Progenitor cell of endocrine pancreas (in vitro differentiated cells): Measurements from ENCODE around the gene ZNF281. TPM values are rescaled to one million over a fixed set of nuclear protein-coding genes. Genes with fewer than 3 reads are reported as not detected.

Source experiments
- DNase-seq: peaks from one replicate; pipeline ENCODE4 v3.0.0; 2021; ENCODE audit warnings: low spot score; ENCODE audit not compliant: unreplicated experiment
- H3K27ac Mint-ChIP-seq: 2 replicates; pipeline ENCODE4 v1.8.0; 2021; ENCODE audit warnings: mild to moderate bottlenecking, moderate library complexity, mixed read lengths
- H3K27me3 Mint-ChIP-seq: 2 replicates; pipeline ENCODE4 v1.8.0; 2021; ENCODE audit warnings: mixed read lengths
- H3K36me3 Mint-ChIP-seq: 2 replicates; pipeline ENCODE4 v1.8.0; 2022; ENCODE audit warnings: mixed read lengths; ENCODE audit not compliant: insufficient read depth
- H3K4me1 Mint-ChIP-seq: 2 replicates; pipeline ENCODE4 v1.8.0; 2021; ENCODE audit warnings: low read depth, mixed read lengths
- H3K4me3 Mint-ChIP-seq: 2 replicates; pipeline ENCODE4 v1.8.0; 2021; ENCODE audit warnings: low read depth, mild to moderate bottlenecking, moderate library complexity, mixed read lengths
- H3K9me3 Mint-ChIP-seq: 2 replicates; pipeline ENCODE4 v1.8.0; 2021; ENCODE audit warnings: low read depth, mixed read lengths
- total RNA-seq: library from RNA; stranded (reverse); gene quantifications from 2 replicates; pipeline ENCODE4 v1.2.1, GENCODE V29; 2021
- TF ChIP-seq, protein P1 (sequence below): fragments of 200-600 bp; sonication (generic); IDR thresholded peaks from one replicate; pipeline ENCODE4 v1.5.0; 2021; ENCODE audit warnings: antibody characterized with exemption, mild to moderate bottlenecking; ENCODE audit not compliant: unreplicated experiment

ZNF281 gene
- total RNA-seq, 1 donor from 2014 or later: 34.2 TPM

DNA sequence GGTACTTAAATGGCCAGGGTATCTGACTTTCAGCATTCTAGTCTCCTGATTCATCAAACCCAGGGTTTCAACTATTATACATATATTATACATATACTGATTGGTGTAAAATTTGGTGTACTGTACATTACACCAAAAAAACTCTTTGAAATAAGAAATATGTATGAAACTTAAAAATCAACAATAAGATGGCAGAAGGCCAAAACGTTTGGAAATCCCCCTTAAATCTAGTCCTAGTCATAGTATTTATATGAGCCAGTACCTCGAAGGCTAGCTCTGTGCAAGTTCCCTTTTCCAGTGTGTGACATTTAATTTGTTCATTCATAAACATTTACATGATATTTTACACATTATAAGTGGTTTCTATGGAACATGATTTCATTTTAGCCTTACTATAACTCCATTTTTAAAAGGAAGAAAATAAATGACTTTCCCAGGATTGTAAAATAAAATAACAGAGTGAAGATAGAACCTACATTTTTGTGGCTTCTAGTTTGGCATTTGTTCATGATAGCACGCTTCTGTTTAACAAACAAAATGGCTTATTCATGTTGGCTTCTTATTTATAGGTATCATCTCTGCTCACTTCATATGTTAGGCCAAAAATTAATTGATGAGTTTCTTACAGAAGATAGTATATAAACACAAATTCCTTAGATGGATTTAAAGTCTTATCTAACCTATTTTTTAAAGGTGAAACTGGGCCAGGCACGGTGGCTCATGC, 18.8 kb upstream of the ZNF281 start:
- Mint-ChIP-seq H3K36me3 (no peaks in the 10 kb centered on the region), H3K27me3 (no peaks in the 10 kb centered on the region), H3K9me3 (peaks cover 5% of the 10 kb centered on the region), H3K27ac (no peak overlapping the region), H3K4me3 (no peak overlapping the region), H3K4me1 (no peaks in the 10 kb centered on the region)
- DNase-seq: no peak
- TF ChIP-seq, protein P1, sequence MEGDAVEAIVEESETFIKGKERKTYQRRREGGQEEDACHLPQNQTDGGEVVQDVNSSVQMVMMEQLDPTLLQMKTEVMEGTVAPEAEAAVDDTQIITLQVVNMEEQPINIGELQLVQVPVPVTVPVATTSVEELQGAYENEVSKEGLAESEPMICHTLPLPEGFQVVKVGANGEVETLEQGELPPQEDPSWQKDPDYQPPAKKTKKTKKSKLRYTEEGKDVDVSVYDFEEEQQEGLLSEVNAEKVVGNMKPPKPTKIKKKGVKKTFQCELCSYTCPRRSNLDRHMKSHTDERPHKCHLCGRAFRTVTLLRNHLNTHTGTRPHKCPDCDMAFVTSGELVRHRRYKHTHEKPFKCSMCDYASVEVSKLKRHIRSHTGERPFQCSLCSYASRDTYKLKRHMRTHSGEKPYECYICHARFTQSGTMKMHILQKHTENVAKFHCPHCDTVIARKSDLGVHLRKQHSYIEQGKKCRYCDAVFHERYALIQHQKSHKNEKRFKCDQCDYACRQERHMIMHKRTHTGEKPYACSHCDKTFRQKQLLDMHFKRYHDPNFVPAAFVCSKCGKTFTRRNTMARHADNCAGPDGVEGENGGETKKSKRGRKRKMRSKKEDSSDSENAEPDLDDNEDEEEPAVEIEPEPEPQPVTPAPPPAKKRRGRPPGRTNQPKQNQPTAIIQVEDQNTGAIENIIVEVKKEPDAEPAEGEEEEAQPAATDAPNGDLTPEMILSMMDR: no peak

DNA sequence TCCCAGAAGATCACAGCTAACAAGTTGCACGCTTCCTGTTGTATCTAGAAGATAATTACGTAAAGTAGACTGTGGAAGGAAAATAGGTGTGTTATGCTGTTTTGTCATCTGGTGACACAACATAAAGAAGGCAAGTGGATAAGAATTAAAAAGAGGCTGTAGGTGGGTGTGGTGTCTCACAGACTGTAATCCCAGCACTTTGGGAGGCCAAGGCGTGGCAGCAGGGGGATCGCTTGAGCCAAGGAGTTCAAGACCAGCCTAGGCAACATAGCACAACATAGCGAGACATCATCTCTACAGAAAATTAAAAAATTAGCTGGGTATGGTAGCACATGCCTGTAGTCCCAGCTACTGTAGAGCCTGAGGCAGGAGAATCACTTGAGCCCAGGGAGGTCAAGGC, 17.9 kb upstream of the ZNF281 start:
- no peaks in the 10 kb centered on the region for H3K36me3 Mint-ChIP-seq
- peaks cover 3% of the 10 kb centered on the region for H3K9me3 Mint-ChIP-seq
- H3K4me3 Mint-ChIP-seq: no peak overlapping the region
- H3K27me3 Mint-ChIP-seq: no peaks in the 10 kb centered on the region
- TF ChIP-seq, protein P1: no peak
- no peak overlapping the region for H3K27ac Mint-ChIP-seq
- no peak for DNase-seq
- no peaks in the 10 kb centered on the region for H3K4me1 Mint-ChIP-seq

DNA sequence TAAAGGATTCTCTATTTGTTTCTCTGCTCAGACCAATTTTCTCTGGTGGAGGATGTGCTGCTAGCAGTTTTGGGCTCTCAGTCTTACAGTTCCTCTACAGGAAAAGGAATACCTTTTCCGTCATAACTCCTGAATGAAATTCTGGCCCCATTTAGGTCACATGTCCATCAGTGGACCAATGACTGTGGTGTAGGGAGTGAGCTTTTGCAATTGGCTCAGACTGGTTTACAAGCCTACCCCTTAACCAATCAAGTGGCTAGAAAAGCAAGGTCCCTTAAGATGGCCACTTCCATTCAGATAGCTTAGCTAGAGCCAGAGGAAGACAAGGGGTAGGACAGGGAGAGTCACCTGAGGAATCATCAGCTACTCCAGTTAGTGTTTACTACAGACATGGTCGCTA, 16.4 kb upstream of the ZNF281 start:
- no peaks in the 10 kb centered on the region for H3K4me1 Mint-ChIP-seq
- H3K4me3 Mint-ChIP-seq: no peak overlapping the region
- TF ChIP-seq, protein P1: no peak
- H3K9me3 Mint-ChIP-seq: no peaks in the 10 kb centered on the region
- H3K27me3 Mint-ChIP-seq: no peaks in the 10 kb centered on the region
- DNase-seq: no peak
- no peaks in the 10 kb centered on the region for H3K36me3 Mint-ChIP-seq
- H3K27ac Mint-ChIP-seq: no peak overlapping the region

DNA sequence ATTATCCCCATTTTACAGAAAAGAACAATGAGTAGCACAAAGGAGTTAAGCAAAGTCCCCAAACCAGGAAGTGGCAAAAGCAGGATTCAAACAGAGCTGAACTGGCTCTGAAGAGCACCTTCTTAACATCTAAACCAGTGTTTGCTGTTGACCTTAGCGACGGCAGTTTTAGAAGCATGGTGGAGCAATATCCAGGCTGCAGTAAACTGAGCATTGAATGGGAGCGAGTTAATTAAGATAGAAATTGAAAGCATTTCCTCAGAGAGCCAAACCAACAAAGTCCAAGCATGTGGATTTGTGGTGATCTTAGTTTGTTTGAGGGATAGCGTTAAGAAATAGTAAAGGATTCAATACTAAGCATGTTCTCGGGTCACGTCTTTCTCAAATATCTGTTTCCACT, 13.4 kb upstream of the ZNF281 start:
- no peak overlapping the region for H3K27ac Mint-ChIP-seq
- TF ChIP-seq, protein P1: no peak
- H3K4me3 Mint-ChIP-seq: no peak overlapping the region
- no peaks in the 10 kb centered on the region for H3K36me3 Mint-ChIP-seq
- DNase-seq: no peak
- H3K27me3 Mint-ChIP-seq: no peaks in the 10 kb centered on the region
- no peaks in the 10 kb centered on the region for H3K9me3 Mint-ChIP-seq
- no peaks in the 10 kb centered on the region for H3K4me1 Mint-ChIP-seq

DNA sequence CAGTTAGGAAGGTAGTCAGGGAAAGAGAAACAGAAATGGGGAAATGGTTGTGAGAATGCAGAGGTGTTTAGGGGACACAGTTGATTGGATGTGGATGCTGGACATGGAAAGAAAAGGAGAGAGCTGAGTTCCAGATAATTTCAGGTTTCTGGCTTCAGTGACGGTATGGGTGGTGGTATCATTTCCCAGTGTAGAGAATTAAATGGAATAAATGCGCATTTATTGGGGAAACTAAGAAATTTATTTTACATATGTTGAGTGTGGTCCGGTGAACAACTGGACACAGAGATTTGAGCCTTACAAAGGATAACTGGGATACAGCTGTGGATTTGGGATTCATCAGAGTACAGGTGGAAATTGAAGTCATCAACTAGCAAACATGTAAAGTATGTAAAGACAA, 12.4 kb upstream of the ZNF281 start:
- TF ChIP-seq, protein P1: no peak
- Mint-ChIP-seq H3K27ac (peak overlapping the region; percentile 54), H3K4me3 (no peak overlapping the region), H3K9me3 (no peaks in the 10 kb centered on the region), H3K4me1 (peaks cover 1% of the 10 kb centered on the region), H3K27me3 (no peaks in the 10 kb centered on the region), H3K36me3 (no peaks in the 10 kb centered on the region)
- no peak for DNase-seq
